HepG2 (cell line): Measurements from ENCODE around the gene NTM. TPM values are rescaled to one million over a fixed set of nuclear protein-coding genes. Genes with fewer than 3 reads are reported as not detected.

Experiments
- ATAC-seq: fragments of 200-7000 bp; cut with Tn5 transposase; 3 replicates; pipeline ENCODE4 v1.9.1; 2020; ENCODE audit warnings: mild to moderate bottlenecking, moderate library complexity
- BruUV-seq: library from RNA; stranded (reverse); fragments of 400-500 nt; replicated peaks from 2 replicates; lab custom pipeline; 2021; lab: Mats Ljungman, UMichigan
- CTCF ChIA-PET: fragments of 300-600 bp; formaldehyde crosslinking; extraction: SDS; loops from one replicate; lab custom pipeline; 2021; ENCODE audit warnings: low total read pairs, inconsistent platforms, low intra/inter-chr PET ratio; lab: Yijun Ruan, JAX
- POLR2A ChIA-PET: fragments of 350-600 bp; sonication (Branson Sonifier 250); formaldehyde crosslinking; loops from one replicate; lab custom pipeline; 2020; ENCODE audit warnings: antibody characterized with exemption, inconsistent platforms; lab: Yijun Ruan, JAX
- DNase-seq: peaks from one replicate; pipeline ENCODE4 v3.0.0-alpha.2; 2015; ENCODE audit warnings: low spot score
- FAIRE-seq: peaks from 3 replicates; lab custom pipeline; 2011; peaks lifted over from hg19 to GRCh38; lab: Jason Lieb, UNC
- H2AFZ ChIP-seq: one replicate; pipeline ENCODE4 v1.6.1; 2011; ENCODE audit warnings: low read length, inconsistent platforms
- H3K27ac ChIP-seq: fragments of 300-600 bp; 3 replicates; pipeline ENCODE4 v1.8.0; 2011; ENCODE audit warnings: mixed run types, mild to moderate bottlenecking, mixed read lengths, low read length, inconsistent platforms; ENCODE audit not compliant: insufficient read depth; ENCODE audit errors: extremely low read length
- H3K27me3 ChIP-seq, 2 experiments: fragments of 200-600 bp in 1 of 2; 2 replicates in 1 of 2; 3 replicates in 1 of 2; pipeline versions ENCODE4 v1.6.0 to v1.8.0; 2011; ENCODE audit warnings: low read length in 2 of 2, mild to moderate bottlenecking in 2 of 2, moderate library complexity in 2 of 2, inconsistent platforms in 1 of 2; ENCODE audit not compliant: insufficient read depth in 2 of 2, control insufficient read depth in 1 of 2
- H3K36me3 ChIP-seq, 2 experiments: fragments of 200-600 bp in 1 of 2; replicated peaks in 1 of 2; 2 replicates in 1 of 2; 3 replicates in 1 of 2; pipeline versions ENCODE4 v1.5.1 to v1.8.0; 2011; ENCODE audit warnings: low read length in 2 of 2, inconsistent platforms in 1 of 2; ENCODE audit not compliant: insufficient read depth in 2 of 2, control insufficient read depth in 1 of 2
- H3K4me1 ChIP-seq: 2 replicates; pipeline ENCODE4 v1.5.1; 2012; ENCODE audit warnings: low read length, inconsistent platforms; ENCODE audit not compliant: insufficient read depth
- H3K4me2 ChIP-seq: 2 replicates; pipeline ENCODE4 v1.6.0; 2011; ENCODE audit warnings: low read depth, low read length, inconsistent platforms
- H3K4me3 ChIP-seq, 3 experiments: fragments of 200-600 bp in 1 of 3; sonication (generic), shearing (Covaris generic) in 1 of 3; replicated peaks in 1 of 3; 2 replicates each; pipeline ENCODE4 v1.5.1; 2011 to 2016; ENCODE audit warnings: low read length in 3 of 3, inconsistent platforms in 2 of 3, low read depth in 2 of 3, mild to moderate bottlenecking in 2 of 3, control low read depth in 1 of 3, mixed read lengths in 1 of 3; ENCODE audit not compliant: insufficient read depth in 1 of 3
- H3K79me2 ChIP-seq: one replicate; pipeline ENCODE4 v1.6.1; 2011; ENCODE audit warnings: low read length, inconsistent platforms; ENCODE audit not compliant: insufficient read depth
- H3K9ac ChIP-seq: 2 replicates; pipeline ENCODE4 v1.6.0; 2011; ENCODE audit warnings: mild to moderate bottlenecking, low read depth, low read length, inconsistent platforms; ENCODE audit not compliant: insufficient read depth
- H3K9me3 ChIP-seq: 2 replicates; pipeline ENCODE4 v1.5.1; 2012; ENCODE audit warnings: mild to moderate bottlenecking, low read length
- H4K20me1 ChIP-seq: 2 replicates; pipeline ENCODE4 v1.6.0; 2011; ENCODE audit warnings: inconsistent platforms, mild to moderate bottlenecking, low read length, moderate library complexity; ENCODE audit not compliant: insufficient read depth
- CBX2 ChIP-seq, 2 experiments: fragments of 200-600 bp in 1 of 2; sonication (generic); formaldehyde crosslinking in 1 of 2; IDR thresholded peaks; 2 replicates each; pipeline versions ENCODE4 v1.7.0 to v1.8.1; 2018 to 2022; ENCODE audit warnings: low read depth in 2 of 2, low read length in 1 of 2, mild to moderate bottlenecking in 1 of 2, missing genetic modification reagents in 1 of 2
- CREB1 ChIP-seq, 2 experiments: fragments of 450-650 bp in 1 of 2; IDR thresholded peaks; 2 replicates each; pipeline ENCODE4 v1.6.1; 2016 to 2017; ENCODE audit warnings: control low read depth in 1 of 2, mild to moderate bottlenecking in 1 of 2, missing compliant biosample characterization in 1 of 2, missing genetic modification characterization in 1 of 2
- KLF13 ChIP-seq: sonication (generic); formaldehyde crosslinking; IDR thresholded peaks from 2 replicates; pipeline ENCODE4 v1.4.0; 2020; ENCODE audit warnings: mild to moderate bottlenecking, missing genetic modification reagents
- SIN3A ChIP-seq: IDR thresholded peaks from 2 replicates; pipeline ENCODE4 v1.6.1; 2011; ENCODE audit warnings: low read depth, mild to moderate bottlenecking, control low read depth, low read length, borderline replicate concordance
- ZFP91 ChIP-seq: sonication (generic); formaldehyde crosslinking; IDR thresholded peaks from 2 replicates; pipeline ENCODE4 v1.9.0; 2022; ENCODE audit warnings: missing genetic modification reagents, mild to moderate bottlenecking, borderline replicate concordance
- ZNF44 ChIP-seq: sonication (generic); formaldehyde crosslinking; IDR thresholded peaks from 2 replicates; pipeline ENCODE4 v1.5.1; 2020; ENCODE audit warnings: mild to moderate bottlenecking, missing genetic modification reagents
- ZNF441 ChIP-seq: sonication (generic); formaldehyde crosslinking; IDR thresholded peaks from 2 replicates; pipeline ENCODE4 v1.7.0; 2021; ENCODE audit warnings: missing genetic modification reagents, borderline replicate concordance
- ZNF597 ChIP-seq: sonication (generic); formaldehyde crosslinking; IDR thresholded peaks from 2 replicates; pipeline ENCODE4 v1.5.0; 2020; ENCODE audit warnings: missing genetic modification reagents
- ZNF691 ChIP-seq: sonication (generic); formaldehyde crosslinking; IDR thresholded peaks from 2 replicates; pipeline ENCODE4 v1.4.0; 2020; ENCODE audit warnings: missing genetic modification reagents, low read depth, mild to moderate bottlenecking, borderline replicate concordance
- ZNF75D ChIP-seq: sonication (generic); formaldehyde crosslinking; IDR thresholded peaks from 2 replicates; pipeline ENCODE4 v1.8.1; 2023; ENCODE audit warnings: missing genetic modification reagents, mild to moderate bottlenecking, borderline replicate concordance
- ZNF776 ChIP-seq: sonication (generic); formaldehyde crosslinking; IDR thresholded peaks from 2 replicates; pipeline ENCODE4 v1.4.0; 2020; ENCODE audit warnings: mild to moderate bottlenecking, missing genetic modification reagents
- ZUFSP ChIP-seq: sonication (generic); formaldehyde crosslinking; IDR thresholded peaks from 2 replicates; pipeline ENCODE4 v1.9.0; 2021; ENCODE audit warnings: missing genetic modification reagents, mild to moderate bottlenecking, borderline replicate concordance
- WGBS: methylation state at CpG from one replicate; pipeline ENCODE4 v1.1.6; 2017; ENCODE audit warnings: low lambda C conversion rate; 5-methylcytosine and 5-hydroxymethylcytosine counted together
- in situ Hi-C: cut with HindIII; loops from 2 replicates; pipeline ENCODE4 v1.10.0; 2017; ENCODE audit warnings: low pct_unique_long_range_greater_than_20kb; ENCODE audit not compliant: extremely low pct_ligation_motif_present
- intact Hi-C: fragments of 100-400 bp; cut with micrococcal nuclease; formaldehyde crosslinking; loops from one replicate; pipeline ENCODE4 v1.10.0; 2022; ENCODE audit not compliant: unreplicated experiment
- polyA plus RNA-seq, 8 experiments: library from polyadenylated mRNA; depleted of rRNA in 3 of 8; stranded (reverse) in 7 of 8; unstranded in 1 of 8; fragments of >200 nt; fragmentation: Illumina TruSeq in 4 of 8; extraction: Trizol in 4 of 8; gene quantifications; 2 replicates each; pipeline versions ENCODE4 v1.2.1 to v1.2.3, GENCODE V29; 2011 to 2016; ENCODE audit warnings: low read depth in 4 of 8, missing spikeins in 1 of 8, mixed read lengths in 1 of 8; ENCODE audit not compliant: insufficient read depth in 1 of 8
- total RNA-seq, 5 experiments: library from RNA; depleted of rRNA; stranded (reverse); fragments of >200 nt; fragmentation: Illumina TruSeq; extraction: Trizol; gene quantifications; 2 replicates each; pipeline ENCODE4 v1.2.3, GENCODE V29; 2016; ENCODE audit warnings: low read depth in 1 of 5

NTM gene
- total and polyA plus RNA-seq, 2 of the 13 experiments (the other 11 are each of a cell fraction or from before 2014, with no cell fraction given): not detected

GRCh38 chr11:132238331-132238866 lies 868.0 kb downstream of the NTM start:
- FAIRE-seq: no peak
- H3K4me3 ChIP-seq: no peak overlapping the region
- H3K4me1 ChIP-seq: no peaks in the 10 kb centered on the region
- BruUV-seq: no TSS peak
- H3K9me3 ChIP-seq: no peaks in the 10 kb centered on the region
- H3K4me2 ChIP-seq: no peak overlapping the region
- POLR2A ChIA-PET: no interaction called here
- H3K36me3 ChIP-seq: no peaks in the 10 kb centered on the region
- no peak for DNase-seq
- H3K9ac ChIP-seq: no peak overlapping the region
- no peaks in the 10 kb centered on the region for H4K20me1 ChIP-seq
- H3K79me2 ChIP-seq: no peaks in the 10 kb centered on the region
- intact Hi-C loops (no loop called here), in situ Hi-C loops (no loop called here)
- WGBS: 31% methylated on average over 7 of the region's 7 CpGs
- TF ChIP-seq SIN3A: no peak
- H2AFZ ChIP-seq: no peak overlapping the region
- no peak overlapping the region for H3K27ac ChIP-seq
- H3K27me3 ChIP-seq: peaks cover 0 to 7% of the 10 kb centered on the region in 2 experiments; a peak in 3 of 5 replicates
- CTCF ChIA-PET: no interaction called here
- ATAC-seq: no peak

GRCh38 chr11:132240374-132240773 lies 870.0 kb downstream of the NTM start:
- no peaks in the 10 kb centered on the region for H3K36me3 ChIP-seq
- WGBS: 26% methylated on average over 5 of the region's 5 CpGs
- no TSS peak for BruUV-seq
- H3K4me3 ChIP-seq: no peak overlapping the region
- no peak overlapping the region for H3K4me2 ChIP-seq
- no peak overlapping the region for H2AFZ ChIP-seq
- no peak for ATAC-seq
- POLR2A ChIA-PET: no interaction called here
- peaks cover 0 to 13% of the 10 kb centered on the region in 2 experiments; a peak in 3 of 5 replicates for H3K27me3 ChIP-seq
- H3K79me2 ChIP-seq: no peaks in the 10 kb centered on the region
- intact Hi-C loops: no loop called here
- H4K20me1 ChIP-seq: no peaks in the 10 kb centered on the region
- DNase-seq: no peak
- H3K27ac ChIP-seq: no peak overlapping the region
- H3K9me3 ChIP-seq: no peaks in the 10 kb centered on the region
- CTCF ChIA-PET: no interaction called here
- no peak overlapping the region for H3K9ac ChIP-seq
- FAIRE-seq: no peak
- in situ Hi-C loops: no loop called here
- H3K4me1 ChIP-seq: no peaks in the 10 kb centered on the region
- no peak for TF ChIP-seq ZNF776 (CRISPR knock-in tag)
- no peak for TF ChIP-seq CREB1 (IDR thresholded peaks at IDR 0.05)
- TF ChIP-seq CREB1 (CRISPR knock-in tag; IDR thresholded peaks at IDR 0.05): no peak
- no peak for TF ChIP-seq ZNF44 (CRISPR knock-in tag)
- no peak for TF ChIP-seq ZUFSP (CRISPR knock-in tag)
- no peak for TF ChIP-seq KLF13 (CRISPR knock-in tag)
- no peak for TF ChIP-seq ZNF597 (CRISPR knock-in tag)
- no peak for TF ChIP-seq ZNF75D (CRISPR knock-in tag)
- TF ChIP-seq ZFP91 (CRISPR knock-in tag): no peak
- no peak for TF ChIP-seq ZNF441 (CRISPR knock-in tag)
- no peak for TF ChIP-seq CBX2 (IDR thresholded peaks at IDR 0.05; ENCODE audit: low read depth, low read length)
- no peak for TF ChIP-seq CBX2 (CRISPR knock-in tag; IDR thresholded peaks at IDR 0.05; ENCODE audit: low read depth)
- no peak for TF ChIP-seq ZNF691
